Neural cell (in vitro differentiated cells): ENCODE data around the gene U2SURP. TPM values are rescaled to one million over a fixed set of nuclear protein-coding genes. Genes with fewer than 3 reads are reported as not detected.

Experiments used
- H2AFZ ChIP-seq: fragments of 200-600, 300-800 bp; sonication (generic), shearing (Covaris generic); 2 replicates; pipeline ENCODE4 v1.6.0; 2014; ENCODE audit warnings: low read depth, mild to moderate bottlenecking, antibody characterized with exemption, low read length, moderate library complexity
- H3F3A ChIP-seq: fragments of 200-600 bp; shearing (Covaris generic); 2 replicates; pipeline ENCODE4 v1.6.1; 2016; ENCODE audit warnings: mild to moderate bottlenecking, moderate library complexity, mixed read lengths, antibody characterized with exemption, low read length; ENCODE audit not compliant: insufficient read depth, poor library complexity, severe bottlenecking
- H3K27ac ChIP-seq: fragments of 200-600, 300-800 bp; sonication (generic), shearing (Covaris generic); 2 replicates; pipeline ENCODE4 v1.5.1; 2014; ENCODE audit warnings: mild to moderate bottlenecking, low read length, moderate library complexity
- H3K27me3 ChIP-seq: fragments of 300-800, 200-600 bp; sonication (generic), shearing (Covaris generic); 2 replicates; pipeline ENCODE4 v1.6.0; 2014; ENCODE audit warnings: mild to moderate bottlenecking, low read depth, low read length, moderate library complexity; ENCODE audit not compliant: insufficient read depth
- H3K36me3 ChIP-seq: fragments of 300-800, 200-600 bp; sonication (generic), shearing (Covaris generic); 2 replicates; pipeline ENCODE4 v1.5.1; 2014; ENCODE audit warnings: mild to moderate bottlenecking, antibody characterized with exemption, low read length, moderate library complexity; ENCODE audit not compliant: insufficient read depth
- H3K4me2 ChIP-seq: fragments of 300-800, 200-600 bp; sonication (generic), shearing (Covaris generic); 2 replicates; pipeline ENCODE4 v1.6.0; 2014; ENCODE audit warnings: mild to moderate bottlenecking, low read length
- H3K4me3 ChIP-seq: fragments of 300-800, 200-600 bp; sonication (generic), shearing (Covaris generic); 2 replicates; pipeline ENCODE4 v1.5.1; 2014; ENCODE audit warnings: mild to moderate bottlenecking, low read length, moderate library complexity
- H3K79me2 ChIP-seq: fragments of 200-600 bp; shearing (Covaris generic); replicated peaks from 2 replicates; pipeline ENCODE4 v1.6.0; 2014; ENCODE audit warnings: mild to moderate bottlenecking, low read length, moderate library complexity; ENCODE audit not compliant: insufficient read depth
- H3K9ac ChIP-seq: fragments of 300-800, 200-600 bp; sonication (generic), shearing (Covaris generic); 2 replicates; pipeline ENCODE4 v1.6.1; 2016; ENCODE audit warnings: mild to moderate bottlenecking, low read length, mixed read lengths
- H3K9me2 ChIP-seq: fragments of 200-600 bp; shearing (Covaris generic); 2 replicates; pipeline ENCODE4 v1.6.1; 2016; ENCODE audit warnings: mild to moderate bottlenecking, low read length, mixed read lengths; ENCODE audit not compliant: insufficient read depth
- H3K9me3 ChIP-seq: fragments of 200-600, 300-800 bp; sonication (generic), shearing (Covaris generic); 2 replicates; pipeline ENCODE4 v1.6.1; 2016; ENCODE audit warnings: mild to moderate bottlenecking, mixed run types, low read length, moderate library complexity, mixed read lengths
- H4K20me1 ChIP-seq: fragments of 200-600 bp; shearing (Covaris generic); 2 replicates; pipeline ENCODE4 v1.6.1; 2016; ENCODE audit warnings: mild to moderate bottlenecking, mixed run types; ENCODE audit not compliant: insufficient read depth
- CTCF ChIP-seq: fragments of 450-650 bp; IDR thresholded peaks from 2 replicates; pipeline ENCODE4 v1.5.1; 2014; ENCODE audit warnings: antibody characterized with exemption, mild to moderate bottlenecking, moderate library complexity; ENCODE audit not compliant: poor library complexity, severe bottlenecking
- EP300 ChIP-seq: fragments of 450-650 bp; conservative IDR thresholded peaks from 2 replicates; pipeline ENCODE4 v1.6.1; 2014; ENCODE audit warnings: antibody characterized with exemption, mild to moderate bottlenecking, moderate library complexity; ENCODE audit not compliant: poor library complexity, severe bottlenecking
- EZH2 ChIP-seq: fragments of 200-600, 300-800 bp; shearing (Covaris generic), sonication (generic); IDR thresholded peaks from 2 replicates; pipeline ENCODE4 v1.6.1; 2014; ENCODE audit warnings: antibody characterized with exemption, low read length, borderline replicate concordance, mild to moderate bottlenecking; ENCODE audit not compliant: insufficient read depth, poor library complexity, severe bottlenecking
- MXI1 ChIP-seq: fragments of 450-650 bp; conservative IDR thresholded peaks from 2 replicates; pipeline ENCODE4 v1.6.1; 2014; ENCODE audit warnings: antibody characterized with exemption, mild to moderate bottlenecking; ENCODE audit not compliant: poor library complexity, severe bottlenecking
- POLR2AphosphoS5 ChIP-seq: IDR thresholded peaks from 2 replicates; pipeline ENCODE4 v1.6.1; 2012
- RAD21 ChIP-seq: fragments of 450-650 bp; conservative IDR thresholded peaks from 2 replicates; pipeline ENCODE4 v1.6.1; 2014; ENCODE audit warnings: antibody characterized with exemption, mild to moderate bottlenecking, moderate library complexity
- REST ChIP-seq: IDR thresholded peaks from 2 replicates; pipeline ENCODE4 v1.6.1; 2012; ENCODE audit warnings: borderline replicate concordance
- SMC3 ChIP-seq: fragments of 450-650 bp; conservative IDR thresholded peaks from 2 replicates; pipeline ENCODE4 v1.6.1; 2014; ENCODE audit warnings: antibody characterized with exemption, mild to moderate bottlenecking, moderate library complexity; ENCODE audit not compliant: poor library complexity
- TAF1 ChIP-seq: IDR thresholded peaks from 2 replicates; pipeline ENCODE4 v1.6.1; 2012; ENCODE audit warnings: low read depth
- polyA plus RNA-seq: library from polyadenylated mRNA; depleted of rRNA; stranded (reverse); fragments of >200 nt; gene quantifications from 2 replicates; pipeline ENCODE4 v1.2.3, GENCODE V29; 2014

U2SURP gene
- polyA plus RNA-seq, 1 donor from 2014 or later = 159 TPM

GRCh38 chr3:143100451-143100850 lies 99.1 kb downstream of the U2SURP start:
- TF ChIP-seq MXI1 (no peak), CTCF (no peak), EZH2 (no peak), REST (no peak), RAD21 (no peak), EP300 (no peak), SMC3 (no peak), POLR2AphosphoS5 (no peak), TAF1 (no peak)

GRCh38 chr3:143101792-143102381 lies 100.5 kb downstream of the U2SURP start:
- Histone ChIP-seq H3K27me3 (no peaks in the 10 kb centered on the region), H3K9me2 (no peaks in the 10 kb centered on the region), H3K36me3 (no peaks in the 10 kb centered on the region), H3K9me3 (peaks cover 5% of the 10 kb centered on the region), H3K27ac (no peak overlapping the region), H3K4me2 (no peak overlapping the region), H4K20me1 (no peaks in the 10 kb centered on the region), H3K9ac (no peak overlapping the region), H3F3A (no peaks in the 10 kb centered on the region), H3K79me2 (no peaks in the 10 kb centered on the region), H3K4me3 (no peak overlapping the region), H2AFZ (no peak overlapping the region)
- TF ChIP-seq RAD21 (no peak), CTCF (no peak), MXI1 (no peak), REST (no peak), TAF1 (no peak), SMC3 (no peak), EP300 (no peak), EZH2 (no peak)

More at GRCh38 chr3:143100451-143100850, 99.1 kb downstream of the U2SURP start:
- no peaks in the 10 kb centered on the region for H3K36me3 ChIP-seq
- no peak overlapping the region for H3K27ac ChIP-seq
- peaks cover 5% of the 10 kb centered on the region for H3K9me3 ChIP-seq
- H3F3A ChIP-seq = no peaks in the 10 kb centered on the region
- no peak overlapping the region for H3K9ac ChIP-seq
- H4K20me1 ChIP-seq = no peaks in the 10 kb centered on the region
- no peak overlapping the region for H3K4me2 ChIP-seq
- no peaks in the 10 kb centered on the region for H3K79me2 ChIP-seq
- H3K9me2 ChIP-seq = no peaks in the 10 kb centered on the region
- no peak overlapping the region for H3K4me3 ChIP-seq
- H3K27me3 ChIP-seq = no peaks in the 10 kb centered on the region
- H2AFZ ChIP-seq = no peak overlapping the region
